ENCODE results near the gene SERPINA3.

SERPINA3 gene

GRCh38 chr14:94613720-94614644, 1.8 kb downstream of the SERPINA3 start:
- no peak for DNase-seq (ENCODE audit: low read depth in 3 of 3)

- no peak for DNase-seq (ENCODE audit: low read depth in 3 of 3)
Observed at GRCh38 chr14:94614802-94615201, 2.6 kb downstream of the SERPINA3 start.

- DNase-seq (ENCODE audit: low read depth in 3 of 3), result no peak
Observed at GRCh38 chr14:94615254-94615653, 3.1 kb downstream of the SERPINA3 start.

GRCh38 chr14:94615823-94616570, 3.8 kb downstream of the SERPINA3 start:
- DNase-seq (ENCODE audit: low read depth in 3 of 3), result no peak

- DNase-seq (ENCODE audit: low read depth in 3 of 3), result no peak
Observed at GRCh38 chr14:94617366-94617941, 5.3 kb downstream of the SERPINA3 start.

- no peak for DNase-seq (ENCODE audit: low read depth in 3 of 3)
Observed at GRCh38 chr14:94617988-94618822, 6.0 kb downstream of the SERPINA3 start.

- no peak for DNase-seq (ENCODE audit: low read depth in 3 of 3)
Observed at GRCh38 chr14:94619297-94619696, 7.1 kb downstream of the SERPINA3 start.

- DNase-seq (ENCODE audit: low read depth in 3 of 3), result no peak
Observed at GRCh38 chr14:94620597-94620996, 8.4 kb downstream of the SERPINA3 start.

GRCh38 chr14:94621358-94622134, 9.4 kb downstream of the SERPINA3 start:
- DNase-seq (ENCODE audit: low read depth in 3 of 3), result no peak

GRCh38 chr14:94622653-94623421, 10.6 kb downstream of the SERPINA3 start:
- DNase-seq (ENCODE audit: low read depth in 3 of 3), result no peak

GRCh38 chr14:94623422-94623809, 11.2 kb downstream of the SERPINA3 start:
- DNase-seq (ENCODE audit: low read depth in 3 of 3), result no peak

GRCh38 chr14:94623856-94624499, 11.8 kb downstream of the SERPINA3 start:
- no peak for DNase-seq (ENCODE audit: low read depth in 3 of 3)

GRCh38 chr14:94624537-94625352, 12.6 kb downstream of the SERPINA3 start:
- no peak for DNase-seq (ENCODE audit: low read depth in 3 of 3)

- no peak for DNase-seq (ENCODE audit: low read depth in 3 of 3)
Observed at GRCh38 chr14:94625353-94625635, 13.1 kb downstream of the SERPINA3 start.

GRCh38 chr14:94628578-94628977, 16.4 kb downstream of the SERPINA3 start:
- DNase-seq (ENCODE audit: low read depth in 3 of 3), result no peak

- no peak for DNase-seq (ENCODE audit: low read depth in 3 of 3)
Observed at GRCh38 chr14:94630396-94630795, 18.2 kb downstream of the SERPINA3 start.

GRCh38 chr14:94631050-94631449, 18.9 kb downstream of the SERPINA3 start:
- DNase-seq (ENCODE audit: low read depth in 3 of 3), result no peak

- no peak for DNase-seq (ENCODE audit: low read depth in 3 of 3)
Observed at GRCh38 chr14:94631536-94632304, 19.5 kb downstream of the SERPINA3 start.
